ENCODE measurements around the gene ABITRAM. TPM values are rescaled to one million over a fixed set of nuclear protein-coding genes. Genes with fewer than 3 reads are reported as not detected.

ABITRAM gene
- total RNA-seq, 1 experiment from 2014 or later = 10.9 TPM

DNA sequence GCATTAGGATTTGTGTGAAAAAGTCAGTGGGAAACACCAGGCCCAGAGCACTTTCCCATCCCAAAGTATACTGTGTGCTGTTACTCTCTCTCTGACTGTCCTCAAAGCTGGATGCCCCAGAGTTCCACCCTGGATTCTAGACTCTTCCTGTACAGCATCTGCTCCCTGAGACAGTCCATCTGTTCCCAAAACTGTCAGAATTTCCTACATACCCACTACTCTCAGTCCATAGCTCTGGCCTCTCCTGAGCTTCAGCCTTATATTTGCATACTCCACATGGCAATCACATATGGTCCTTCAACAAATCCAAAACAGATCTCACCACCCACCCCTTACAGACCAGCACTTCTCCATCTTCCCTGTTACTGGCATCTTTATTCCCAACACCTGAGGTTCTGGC lies 9.7 kb upstream of the ABITRAM start:
- no peaks in the 10 kb centered on the region for H3K27me3 Mint-ChIP-seq (ENCODE audit: low read depth)
- Histone ChIP-seq H3K4me2 (ENCODE audit: insufficient read depth, insufficient read length, low read length) (no peak overlapping the region), H3K14ac (ENCODE audit: insufficient read depth, low read length) (no peak overlapping the region), H3K79me1 (ENCODE audit: insufficient read depth, low read depth, low read length, poor library complexity, severe bottlenecking) (no peaks in the 10 kb centered on the region), H3K79me2 (ENCODE audit: insufficient read depth, low read length) (no peaks in the 10 kb centered on the region), H3K4ac (ENCODE audit: low read depth, low read length) (no peak overlapping the region), H3K9me3 (ENCODE audit: control insufficient read depth, low read depth, low read length) (no peaks in the 10 kb centered on the region), H4K5ac (ENCODE audit: insufficient read length, low read depth, low read length) (no peak overlapping the region), H2BK120ac (ENCODE audit: low read depth, low read length, poor library complexity, severe bottlenecking) (no peak overlapping the region), H3T11ph (ENCODE audit: low read length) (no peak overlapping the region), H4K8ac (replicated peaks; ENCODE audit: insufficient read length, low read depth, low read length) (no peak overlapping the region), H2AFZ (ENCODE audit: low read length) (no peak overlapping the region), H3K23ac (ENCODE audit: insufficient read length, low read depth, low read length) (no peak overlapping the region), H2BK5ac (ENCODE audit: insufficient read length, low read length) (no peak overlapping the region), H3K4me1 (ENCODE audit: insufficient read depth, low read length) (no peaks in the 10 kb centered on the region), H3K9ac (ENCODE audit: extremely low read depth, insufficient read length, low read length) (no peak overlapping the region), H2AK5ac (ENCODE audit: insufficient read length, low read length) (no peak overlapping the region), H2BK20ac (ENCODE audit: low read depth, low read length, poor library complexity, severe bottlenecking) (no peak overlapping the region), H3K27me3 (ENCODE audit: insufficient read depth, low read length) (no peaks in the 10 kb centered on the region), H2BK15ac (ENCODE audit: low read depth, low read length) (no peak overlapping the region), H4K20me1 (ENCODE audit: control insufficient read depth, insufficient read depth, insufficient read length) (no peaks in the 10 kb centered on the region), H3K56ac (ENCODE audit: insufficient read length, low read depth, low read length) (no peak overlapping the region), H3K23me2 (ENCODE audit: insufficient read length, low read depth, low read length, poor library complexity, severe bottlenecking) (no peaks in the 10 kb centered on the region), H3K18ac (ENCODE audit: insufficient read length, low read depth, low read length) (no peak overlapping the region), H4K91ac (ENCODE audit: insufficient read length, low read depth, low read length) (no peak overlapping the region), H3K27ac (ENCODE audit: insufficient read length, low read depth, low read length) (no peak overlapping the region), H2BK12ac (ENCODE audit: insufficient read length, low read depth, low read length) (no peak overlapping the region)
- H3K36me3 Mint-ChIP-seq (ENCODE audit: insufficient read depth in 1 of 3, low read depth in 3 of 3) = peaks cover 6 to 65% (median 54%) of the 10 kb centered on the region in 3 experiments; a peak in 6 of 7 replicates
- no peaks in the 10 kb centered on the region for H3K4me1 Mint-ChIP-seq
- TF ChIP-seq, protein P1, sequence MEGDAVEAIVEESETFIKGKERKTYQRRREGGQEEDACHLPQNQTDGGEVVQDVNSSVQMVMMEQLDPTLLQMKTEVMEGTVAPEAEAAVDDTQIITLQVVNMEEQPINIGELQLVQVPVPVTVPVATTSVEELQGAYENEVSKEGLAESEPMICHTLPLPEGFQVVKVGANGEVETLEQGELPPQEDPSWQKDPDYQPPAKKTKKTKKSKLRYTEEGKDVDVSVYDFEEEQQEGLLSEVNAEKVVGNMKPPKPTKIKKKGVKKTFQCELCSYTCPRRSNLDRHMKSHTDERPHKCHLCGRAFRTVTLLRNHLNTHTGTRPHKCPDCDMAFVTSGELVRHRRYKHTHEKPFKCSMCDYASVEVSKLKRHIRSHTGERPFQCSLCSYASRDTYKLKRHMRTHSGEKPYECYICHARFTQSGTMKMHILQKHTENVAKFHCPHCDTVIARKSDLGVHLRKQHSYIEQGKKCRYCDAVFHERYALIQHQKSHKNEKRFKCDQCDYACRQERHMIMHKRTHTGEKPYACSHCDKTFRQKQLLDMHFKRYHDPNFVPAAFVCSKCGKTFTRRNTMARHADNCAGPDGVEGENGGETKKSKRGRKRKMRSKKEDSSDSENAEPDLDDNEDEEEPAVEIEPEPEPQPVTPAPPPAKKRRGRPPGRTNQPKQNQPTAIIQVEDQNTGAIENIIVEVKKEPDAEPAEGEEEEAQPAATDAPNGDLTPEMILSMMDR (conservative IDR thresholded peaks at IDR 0.05) = no peak
- no peak for DNase-seq
- H3K27ac Mint-ChIP-seq = no peak overlapping the region
- H3K4me3 Mint-ChIP-seq = no peak overlapping the region
- H3K9me3 Mint-ChIP-seq = no peaks in the 10 kb centered on the region
